Measurements from ENCODE around the gene EIF4G3. TPM values are rescaled to one million over a fixed set of nuclear protein-coding genes. Genes with fewer than 3 reads are reported as not detected.

The EIF4G3 gene
- total RNA-seq (32.6 and 53.5 TPM in 2 replicates), polyA plus RNA-seq (64.9 and 67.0 TPM in 2 replicates), polyA minus RNA-seq (ENCODE audit: low replicate concordance) (68.3 and 68.4 TPM in 2 replicates)
- 40.6 and 47.6 TPM in 2 replicates for polyA plus RNA-seq (2012)

- Histone ChIP-seq H4K20me1 (ENCODE audit: control insufficient read depth, extremely low read depth, insufficient read depth, low read length) (no peaks in the 10 kb centered on the region), H3K4me1 (ENCODE audit: control insufficient read depth, extremely low read depth, insufficient read depth, low read length) (no peaks in the 10 kb centered on the region), H3K9ac (ENCODE audit: insufficient read depth, low read length) (peak within 1 kb of the TSS; percentile 91), H3K27me3 (ENCODE audit: control insufficient read depth, insufficient read depth, low read length) (no peaks in the 10 kb centered on the region), H3K36me3 (ENCODE audit: control insufficient read depth, insufficient read depth, low read length) (no peaks in the 10 kb centered on the region), H3K4me3 (replicated peaks in 1 of 4; ENCODE audit: control extremely low read depth in 1 of 4, insufficient read depth in 1 of 4, low read depth in 3 of 4, low read length in 4 of 4) (peak within 1 kb of the TSS; percentile 84 to 97 (median 92)), H3K9me3 (ENCODE audit: control insufficient read depth, insufficient read depth, low read depth, low read length) (no peaks in the 10 kb centered on the region), H2AFZ (ENCODE audit: low read length) (peak within 1 kb of the TSS; percentile 86), H3K4me2 (ENCODE audit: extremely low read depth, insufficient read depth, low read length) (peak within 1 kb of the TSS; percentile 100), H3K79me2 (ENCODE audit: control insufficient read depth, insufficient read depth, low read length) (peaks cover 41% of the 10 kb centered on the region), H3K27ac (ENCODE audit: insufficient read depth, low read length) (peak within 1 kb of the TSS; percentile 88)
- DNase-seq (ENCODE audit: low read depth in 2 of 2), result peak; percentile 90 to 96
- no peak for TF ChIP-seq EZH2 (IDR thresholded peaks at IDR 0.05; ENCODE audit: low read length, missing control alignments)
- no peak for TF ChIP-seq CTCF (conservative IDR thresholded peaks at IDR 0.05 in 1 of 2, IDR thresholded peaks at IDR 0.05 in 1 of 2; ENCODE audit: low read depth in 1 of 2, low read length in 2 of 2)
Measured at GRCh38 chr1:21176586-21177555, at the start of gene EIF4G3. EIF4G3 (minus strand) TSS chr1:21176897; CDS start chr1:21002742, 174,155 bp downstream.

GRCh38 chr1:21225065-21225464 lies 48.4 kb upstream of the EIF4G3 start:
- no peak for TF ChIP-seq CTCF (conservative IDR thresholded peaks at IDR 0.05 in 1 of 2, IDR thresholded peaks at IDR 0.05 in 1 of 2; ENCODE audit: low read depth in 1 of 2, low read length in 2 of 2)
- TF ChIP-seq EZH2 (IDR thresholded peaks at IDR 0.05; ENCODE audit: low read length, missing control alignments), result no peak
- H3K36me3 ChIP-seq (ENCODE audit: control insufficient read depth, insufficient read depth, low read length), result peaks cover 33% of the 10 kb centered on the region
- no peak overlapping the region for H3K27ac ChIP-seq (ENCODE audit: insufficient read depth, low read length)
- H3K4me1 ChIP-seq (ENCODE audit: control insufficient read depth, extremely low read depth, insufficient read depth, low read length), result no peaks in the 10 kb centered on the region
- H3K9me3 ChIP-seq (ENCODE audit: control insufficient read depth, insufficient read depth, low read depth, low read length), result no peaks in the 10 kb centered on the region
- DNase-seq (ENCODE audit: low read depth in 2 of 2), result no peak
- no peaks in the 10 kb centered on the region for H4K20me1 ChIP-seq (ENCODE audit: control insufficient read depth, extremely low read depth, insufficient read depth, low read length)
- no peak overlapping the region for H3K9ac ChIP-seq (ENCODE audit: insufficient read depth, low read length)
- H3K4me2 ChIP-seq (ENCODE audit: extremely low read depth, insufficient read depth, low read length), result no peak overlapping the region
- no peaks in the 10 kb centered on the region for H3K27me3 ChIP-seq (ENCODE audit: control insufficient read depth, insufficient read depth, low read length)
- no peak overlapping the region for H3K4me3 ChIP-seq (replicated peaks in 1 of 4; ENCODE audit: control extremely low read depth in 1 of 4, insufficient read depth in 1 of 4, low read depth in 3 of 4, low read length in 4 of 4)
- no peak overlapping the region for H2AFZ ChIP-seq (ENCODE audit: low read length)
- H3K79me2 ChIP-seq (ENCODE audit: control insufficient read depth, insufficient read depth, low read length), result no peaks in the 10 kb centered on the region

DNA sequence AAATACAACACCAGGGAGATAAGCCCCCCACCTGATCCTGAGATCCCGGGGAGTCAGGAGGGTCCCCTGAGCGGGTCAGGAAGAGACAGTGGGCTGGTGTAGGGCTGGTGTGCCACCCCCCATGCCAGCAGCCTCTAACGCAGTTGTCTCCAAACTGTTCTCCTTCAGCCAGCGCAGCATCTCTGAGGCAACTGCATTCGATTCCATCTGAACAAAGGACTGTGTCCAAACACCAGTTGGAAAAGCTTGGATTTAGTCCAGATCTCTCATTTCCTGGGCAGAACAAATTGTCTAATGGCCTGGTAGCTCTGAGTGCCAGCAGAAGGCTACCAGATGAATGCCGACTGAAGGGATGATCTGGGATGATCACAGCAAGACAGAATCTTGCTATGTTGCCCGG lies 44.1 kb upstream of the EIF4G3 start:
- H3K36me3 ChIP-seq (ENCODE audit: control insufficient read depth, insufficient read depth, low read length), result peaks cover 40% of the 10 kb centered on the region
- TF ChIP-seq CTCF (conservative IDR thresholded peaks at IDR 0.05 in 1 of 2, IDR thresholded peaks at IDR 0.05 in 1 of 2; ENCODE audit: low read depth in 1 of 2, low read length in 2 of 2) (no peak), EZH2 (IDR thresholded peaks at IDR 0.05; ENCODE audit: low read length, missing control alignments) (no peak)
- H3K79me2 ChIP-seq (ENCODE audit: control insufficient read depth, insufficient read depth, low read length), result no peaks in the 10 kb centered on the region
- H4K20me1 ChIP-seq (ENCODE audit: control insufficient read depth, extremely low read depth, insufficient read depth, low read length), result no peaks in the 10 kb centered on the region
- peak in 1 of 2 donors; percentile 41 for DNase-seq (ENCODE audit: low read depth in 2 of 2)
- H3K9ac ChIP-seq (ENCODE audit: insufficient read depth, low read length), result no peak overlapping the region
- no peaks in the 10 kb centered on the region for H3K4me1 ChIP-seq (ENCODE audit: control insufficient read depth, extremely low read depth, insufficient read depth, low read length)
- no peak overlapping the region for H3K4me2 ChIP-seq (ENCODE audit: extremely low read depth, insufficient read depth, low read length)
- no peak overlapping the region for H3K27ac ChIP-seq (ENCODE audit: insufficient read depth, low read length)
- H3K9me3 ChIP-seq (ENCODE audit: control insufficient read depth, insufficient read depth, low read depth, low read length), result no peaks in the 10 kb centered on the region
- H3K4me3 ChIP-seq (replicated peaks in 1 of 4; ENCODE audit: control extremely low read depth in 1 of 4, insufficient read depth in 1 of 4, low read depth in 3 of 4, low read length in 4 of 4), result no peak overlapping the region
- H3K27me3 ChIP-seq (ENCODE audit: control insufficient read depth, insufficient read depth, low read length), result no peaks in the 10 kb centered on the region
- no peak overlapping the region for H2AFZ ChIP-seq (ENCODE audit: low read length)
